GM12878 (cell line): ENCODE measurements around the gene GDF15.

Experiments
- CTCF ChIP-seq, 3 experiments: IDR thresholded peaks in 2 of 3; conservative IDR thresholded peaks in 1 of 3; 2 replicates each; pipeline ENCODE4 v1.5.1; 2011; ENCODE audit warnings: low read depth in 3 of 3, low read length in 3 of 3, mild to moderate bottlenecking in 3 of 3, control low read depth in 2 of 3, moderate library complexity in 2 of 3, inconsistent platforms in 1 of 3, mixed read lengths in 1 of 3; ENCODE audit not compliant: control insufficient read depth in 2 of 3, insufficient read depth in 1 of 3; ENCODE audit errors: extremely low read depth in 1 of 3
- EP300 ChIP-seq, 2 experiments: fragments of 150-350 bp in 1 of 2; IDR thresholded peaks; 2 replicates each; pipeline ENCODE4 v1.6.1; 2011 to 2012; ENCODE audit warnings: low read depth in 2 of 2, low read length in 2 of 2, borderline replicate concordance in 1 of 2, improper control_type of control experiment in 1 of 2, inconsistent platforms in 1 of 2; ENCODE audit not compliant: control insufficient read depth in 1 of 2
- EZH2 ChIP-seq: IDR thresholded peaks from 2 replicates; pipeline ENCODE4 v1.6.1; 2012; ENCODE audit warnings: low read depth, mild to moderate bottlenecking, control low read depth, inconsistent platforms, low read length, borderline replicate concordance; ENCODE audit not compliant: control insufficient read depth
- LARP7 ChIP-seq: fragments of 450-650 bp; IDR thresholded peaks from 2 replicates; pipeline ENCODE4 v1.6.1; 2017; ENCODE audit warnings: mild to moderate bottlenecking
- MXI1 ChIP-seq: fragments of 150-350 bp; IDR thresholded peaks from 2 replicates; pipeline ENCODE4 v1.6.1; 2011; ENCODE audit warnings: low read depth, mild to moderate bottlenecking, inconsistent platforms, low read length, improper control_type of control experiment
- POLR2A ChIP-seq: IDR thresholded peaks from 2 replicates; pipeline ENCODE4 v1.6.1; 2011; ENCODE audit warnings: low read depth, mild to moderate bottlenecking, low read length
- USF1 ChIP-seq: IDR thresholded peaks from 2 replicates; pipeline ENCODE4 v1.6.1; 2011; ENCODE audit warnings: borderline replicate concordance, low read depth, mild to moderate bottlenecking, moderate library complexity, mixed read lengths, low read length; ENCODE audit not compliant: insufficient read depth; ENCODE audit errors: extremely low read length
- ZBTB40 ChIP-seq: fragments of 450-650 bp; IDR thresholded peaks from 2 replicates; pipeline ENCODE4 v1.6.1; 2016; ENCODE audit warnings: mild to moderate bottlenecking, moderate library complexity, borderline replicate concordance
- ZNF274 ChIP-seq: IDR thresholded peaks from one replicate; pipeline ENCODE4 v1.8.0; 2011; ENCODE audit not compliant: insufficient read length, insufficient read depth

- TF ChIP-seq CTCF (IDR thresholded peaks at IDR 0.05 in 2 of 3, conservative IDR thresholded peaks at IDR 0.05 in 1 of 3; ENCODE audit: control insufficient read depth in 2 of 3, extremely low read depth in 1 of 3, insufficient read depth in 1 of 3, low read depth in 3 of 3, low read length in 3 of 3) (no peak), USF1 (no peak), MXI1 (no peak), POLR2A (no peak), EZH2 (no peak), LARP7 (no peak), ZBTB40 (no peak), EP300 (IDR thresholded peaks at IDR 0.05; ENCODE audit: borderline replicate concordance in 1 of 2, control insufficient read depth in 1 of 2, low read depth in 2 of 2, low read length in 2 of 2) (no peak), ZNF274 (no peak)
These were observed 52.5 kb downstream of the GDF15 start for GRCh38 chr19:18438331-18439024.
